ENCODE data around the gene LEPROT. TPM values are rescaled to one million over a fixed set of nuclear protein-coding genes. Genes with fewer than 3 reads are reported as not detected.

Gene LEPROT
- total RNA-seq, 1 experiment from 2014 or later: 18.4 TPM

- H3K9me3 ChIP-seq (ENCODE audit: low read length): no peaks in the 10 kb centered on the region
- no peaks in the 10 kb centered on the region for H3K36me3 ChIP-seq (ENCODE audit: low read depth, low read length)
- ATAC-seq (no peak), DNase-seq (no peak)
- no peak overlapping the region for H2AFZ ChIP-seq (ENCODE audit: low read length)
- H3K4me2 ChIP-seq (ENCODE audit: low read length): no peak overlapping the region
- no peak overlapping the region for H3K4me3 ChIP-seq (ENCODE audit: low read length)
- ChIA-PET POLR2A (ENCODE audit: unreplicated experiment) (no interaction called here), CTCF (no interaction called here)
- H3K4me1 ChIP-seq (ENCODE audit: insufficient read depth, low read length): peaks cover 7% of the 10 kb centered on the region; the same call in 1 of the 2 replicates
- no peak overlapping the region for H3K9ac ChIP-seq (ENCODE audit: low read length)
- intact Hi-C loops (cut with micrococcal nuclease): no loop called here
- no peaks in the 10 kb centered on the region for H4K20me1 ChIP-seq (ENCODE audit: low read length)
- TF ChIP-seq EZH2phosphoT487 (IDR thresholded peaks at IDR 0.05; ENCODE audit: borderline replicate concordance, low read length): no peak
- no peak for TF ChIP-seq EZH2 (IDR thresholded peaks at IDR 0.05; ENCODE audit: low read length, unreplicated experiment)
- no peak for TF ChIP-seq CTCF (conservative IDR thresholded peaks at IDR 0.05; ENCODE audit: low read depth, low read length)
- no peaks in the 10 kb centered on the region for H3K79me2 ChIP-seq (ENCODE audit: low read length)
- H3K27ac ChIP-seq (ENCODE audit: low read length): no peak overlapping the region
- peaks cover 28% of the 10 kb centered on the region; the same call in 1 of the 2 replicates for H3K27me3 ChIP-seq (ENCODE audit: low read length)
- no TSS peak for BruUV-seq (replicated peaks)
- H3F3A ChIP-seq (ENCODE audit: low read length, unreplicated experiment): no peaks in the 10 kb centered on the region
- H3K9me2 ChIP-seq (replicated peaks; ENCODE audit: low read length): no peaks in the 10 kb centered on the region
These were observed 50.3 kb downstream of the LEPROT start for GRCh38 chr1:65470766-65471165.

DNA sequence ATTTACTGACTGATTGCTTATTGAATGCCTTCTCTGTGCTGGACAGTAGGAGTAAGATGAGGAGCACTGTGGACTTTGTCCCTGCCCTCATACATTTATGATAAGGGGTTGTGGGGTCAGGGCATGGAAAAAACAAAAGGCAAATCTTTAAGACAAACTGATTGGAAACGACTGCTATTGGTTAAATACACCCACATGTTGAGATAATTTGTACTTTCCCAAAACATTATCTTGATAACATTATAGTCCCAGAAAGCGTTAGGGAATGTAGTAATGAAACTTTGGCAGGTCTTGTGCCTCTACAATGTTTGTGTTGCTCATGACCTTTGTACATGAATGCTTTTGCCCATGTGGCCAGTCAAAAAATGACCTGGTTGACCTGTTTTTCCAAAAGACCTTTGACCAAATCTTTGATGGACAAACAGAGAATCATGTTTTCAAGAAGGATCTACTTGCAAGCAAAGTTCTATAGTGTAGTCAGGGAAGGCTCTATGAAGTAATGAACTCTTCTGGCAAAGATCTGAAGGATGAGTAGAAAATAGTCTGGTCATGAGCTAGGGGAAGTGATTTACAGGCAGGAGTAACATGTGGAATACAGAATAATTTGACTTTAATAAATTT lies 50.9 kb downstream of the LEPROT start:
- POLR2A ChIA-PET (ENCODE audit: unreplicated experiment): no interaction called here
- Histone ChIP-seq H4K20me1 (ENCODE audit: low read length) (no peaks in the 10 kb centered on the region), H3K27me3 (ENCODE audit: low read length) (peaks cover 34% of the 10 kb centered on the region; the same call in 1 of the 2 replicates), H3K27ac (ENCODE audit: low read length) (no peak overlapping the region), H3K79me2 (ENCODE audit: low read length) (no peaks in the 10 kb centered on the region), H3K9me2 (replicated peaks; ENCODE audit: low read length) (no peaks in the 10 kb centered on the region), H3K9ac (ENCODE audit: low read length) (no peak overlapping the region), H3K36me3 (ENCODE audit: low read depth, low read length) (no peaks in the 10 kb centered on the region), H3K9me3 (ENCODE audit: low read length) (no peaks in the 10 kb centered on the region), H3F3A (ENCODE audit: low read length, unreplicated experiment) (no peaks in the 10 kb centered on the region), H3K4me3 (ENCODE audit: low read length) (no peak overlapping the region), H3K4me2 (ENCODE audit: low read length) (no peak overlapping the region), H3K4me1 (ENCODE audit: insufficient read depth, low read length) (peaks cover 7% of the 10 kb centered on the region; the same call in 1 of the 2 replicates), H2AFZ (ENCODE audit: low read length) (no peak overlapping the region)
- BruUV-seq (replicated peaks): no TSS peak
- intact Hi-C loops (cut with micrococcal nuclease): no loop called here
- no peak for ATAC-seq
- DNase-seq: no peak
- CTCF ChIA-PET: no interaction called here
- TF ChIP-seq CTCF (conservative IDR thresholded peaks at IDR 0.05; ENCODE audit: low read depth, low read length) (no peak), EZH2 (IDR thresholded peaks at IDR 0.05; ENCODE audit: low read length, unreplicated experiment) (no peak), EZH2phosphoT487 (IDR thresholded peaks at IDR 0.05; ENCODE audit: borderline replicate concordance, low read length) (no peak)

DNA sequence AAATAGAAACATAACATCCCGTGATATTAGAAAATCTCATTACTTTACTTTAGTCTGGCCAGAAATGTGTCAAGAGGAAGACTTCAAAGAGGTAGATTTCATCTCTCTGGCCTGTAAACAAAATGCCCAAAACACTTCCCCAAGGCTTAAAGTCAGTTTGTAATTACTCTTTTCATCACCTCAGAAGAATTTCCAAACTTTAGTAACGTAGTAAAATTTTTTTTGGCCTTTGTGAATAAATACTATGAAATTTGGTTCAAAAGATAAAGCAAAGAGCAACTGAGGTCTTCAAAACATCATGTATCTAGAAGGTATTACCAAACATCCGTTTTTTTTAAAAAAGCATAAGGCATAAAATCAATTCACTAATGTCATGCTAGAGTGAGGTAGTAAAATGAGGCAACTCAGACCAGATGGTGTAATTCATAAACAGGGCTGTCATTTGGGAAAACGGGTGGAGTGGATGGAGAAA lies 51.4 kb downstream of the LEPROT start:
- Histone ChIP-seq H3K36me3 (ENCODE audit: low read depth, low read length) (no peaks in the 10 kb centered on the region), H3K9me2 (replicated peaks; ENCODE audit: low read length) (no peaks in the 10 kb centered on the region), H3K4me1 (ENCODE audit: insufficient read depth, low read length) (peaks cover 7% of the 10 kb centered on the region; the same call in 1 of the 2 replicates), H3K9me3 (ENCODE audit: low read length) (no peaks in the 10 kb centered on the region), H2AFZ (ENCODE audit: low read length) (no peak overlapping the region), H3K27me3 (ENCODE audit: low read length) (peaks cover 39% of the 10 kb centered on the region; the same call in 1 of the 2 replicates), H3K27ac (ENCODE audit: low read length) (no peak overlapping the region), H3F3A (ENCODE audit: low read length, unreplicated experiment) (no peaks in the 10 kb centered on the region), H4K20me1 (ENCODE audit: low read length) (no peaks in the 10 kb centered on the region), H3K4me2 (ENCODE audit: low read length) (no peak overlapping the region), H3K9ac (ENCODE audit: low read length) (no peak overlapping the region), H3K4me3 (ENCODE audit: low read length) (no peak overlapping the region), H3K79me2 (ENCODE audit: low read length) (no peaks in the 10 kb centered on the region)
- intact Hi-C loops (cut with micrococcal nuclease): no loop called here
- no TSS peak for BruUV-seq (replicated peaks)
- TF ChIP-seq EZH2phosphoT487 (IDR thresholded peaks at IDR 0.05; ENCODE audit: borderline replicate concordance, low read length) (no peak), EZH2 (IDR thresholded peaks at IDR 0.05; ENCODE audit: low read length, unreplicated experiment) (no peak), CTCF (conservative IDR thresholded peaks at IDR 0.05; ENCODE audit: low read depth, low read length) (no peak)
- no peak for DNase-seq
- no peak for ATAC-seq
- ChIA-PET CTCF (no interaction called here), POLR2A (ENCODE audit: unreplicated experiment) (no interaction called here)

Measured in PC-3 (cell line).